CD4-positive, alpha-beta T cell (primary cell): ENCODE results near the gene ITPR3. TPM values are rescaled to one million over a fixed set of nuclear protein-coding genes. Genes with fewer than 3 reads are reported as not detected.

Experiments
- ATAC-seq: fragments of 200-7000 bp; cut with Tn5 transposase; one replicate; pipeline ENCODE4 v1.10.0; 2022; ENCODE audit warnings: mild to moderate bottlenecking; ENCODE audit not compliant: poor library complexity
- CTCF ChIA-PET: fragments of 350-600 bp; sonication (Branson Sonifier 250); formaldehyde crosslinking; loops from one replicate; lab custom pipeline; 2021; ENCODE audit warnings: antibody characterized with exemption, inconsistent platforms; lab: Charles Lee
- POLR2A ChIA-PET: fragments of 350-600 bp; sonication (Branson Sonifier 250); formaldehyde crosslinking; loops from one replicate; lab custom pipeline; 2021; ENCODE audit warnings: antibody characterized with exemption, inconsistent platforms; lab: Charles Lee
- DNase-seq, 14 experiments: peaks; one replicate each; pipeline ENCODE4 v3.0.0-alpha.2; 2013 to 2020; ENCODE audit warnings: mixed read lengths in 2 of 14
- H3K27ac ChIP-seq, 2 donors: one replicate each; pipeline versions ENCODE4 v1.5.1 to v1.7.0; 2013; ENCODE audit warnings: low read length in 2 of 2, low read depth in 1 of 2, mild to moderate bottlenecking in 1 of 2
- H3K27me3 ChIP-seq, 2 experiments: 1 replicate in 1 of 2; 2 replicates in 1 of 2; pipeline versions ENCODE4 v1.6.1 to v1.7.0; 2013; ENCODE audit warnings: low read length in 2 of 2, control low read depth in 1 of 2, mild to moderate bottlenecking in 1 of 2, moderate library complexity in 1 of 2; ENCODE audit not compliant: insufficient read depth in 2 of 2, control insufficient read depth in 1 of 2
- H3K36me3 ChIP-seq: one replicate; pipeline ENCODE4 v1.6.1; 2013; ENCODE audit warnings: low read length, control low read depth; ENCODE audit not compliant: insufficient read depth
- H3K4me1 ChIP-seq: one replicate; pipeline ENCODE4 v1.6.1; 2013; ENCODE audit warnings: low read length, control low read depth; ENCODE audit not compliant: insufficient read depth
- H3K4me3 ChIP-seq: one replicate; pipeline ENCODE4 v1.5.1; 2013; ENCODE audit warnings: mild to moderate bottlenecking, low read length, moderate library complexity
- H3K9me3 ChIP-seq, 2 experiments: 1 replicate in 1 of 2; 2 replicates in 1 of 2; pipeline versions ENCODE4 v1.6.1 to v1.7.0; 2013; ENCODE audit warnings: low read length in 2 of 2, mild to moderate bottlenecking in 2 of 2, control low read depth in 1 of 2, moderate library complexity in 1 of 2; ENCODE audit not compliant: control insufficient read depth in 1 of 2, insufficient read depth in 1 of 2
- H3K27ac Mint-ChIP-seq: one replicate; pipeline ENCODE4 v1.8.0; 2020; ENCODE audit warnings: mixed read lengths
- H3K27me3 Mint-ChIP-seq: one replicate; pipeline ENCODE4 v1.8.0; 2021; ENCODE audit warnings: mixed read lengths
- H3K36me3 Mint-ChIP-seq: one replicate; pipeline ENCODE4 v1.8.0; 2021; ENCODE audit warnings: low read depth, mixed read lengths
- H3K4me1 Mint-ChIP-seq: one replicate; pipeline ENCODE4 v1.8.0; 2021; ENCODE audit warnings: low read depth, mixed read lengths
- H3K4me3 Mint-ChIP-seq: one replicate; pipeline ENCODE4 v1.8.0; 2020; ENCODE audit warnings: mild to moderate bottlenecking, mixed read lengths
- H3K9me3 Mint-ChIP-seq: one replicate; pipeline ENCODE4 v1.8.0; 2020; ENCODE audit warnings: mixed read lengths
- CTCF ChIP-seq: fragments of 200-600 bp; IDR thresholded peaks from one replicate; pipeline ENCODE4 v1.8.0; 2022; ENCODE audit warnings: antibody characterized with exemption, mild to moderate bottlenecking
- intact Hi-C, 2 experiments: fragments of 100-400 bp; cut with DNase I in 1 of 2; cut with micrococcal nuclease in 1 of 2; formaldehyde crosslinking; loops; one replicate each; pipeline versions ENCODE4 v1.15.1 to v1.9.0; 2023 to 2025; cut with DNase I, micrococcal nuclease
- total RNA-seq, 174 experiments: library from RNA in 2 of 174; stranded (reverse) in 2 of 174; gene quantifications; one replicate each; pipeline ENCODE4 v1.2.3 and lab custom pipeline; 2021 to 2026

ITPR3 gene
- total RNA-seq, 2 experiments from 2014 or later = 44.5 to 45.5 TPM

- DNase-seq = peak in 1 of 14 experiments; percentile 24
- intact Hi-C loops = loop anchor here (2.0 to 10.0 kb wide), 3 partner anchors 45 to 303 kb away; partner anchors contain the start of genes B3GALT4 (in 1 of the 2), RPS18 (in 1 of the 2) and VPS52 (in 1 of the 2)
- Mint-ChIP-seq H3K27ac (peak overlapping the region; percentile 97), H3K4me1 (peaks cover 33% of the 10 kb centered on the region), H3K36me3 (peaks cover 61% of the 10 kb centered on the region), H3K9me3 (no peaks in the 10 kb centered on the region), H3K4me3 (peak overlapping the region; percentile 96), H3K27me3 (no peaks in the 10 kb centered on the region)
- Histone ChIP-seq H3K27me3 (no peaks in the 10 kb centered on the region), H3K4me1 (peaks cover 58% of the 10 kb centered on the region), H3K9me3 (no peaks in the 10 kb centered on the region), H3K27ac (peak overlapping the region; percentile 82 to 88), H3K4me3 (peak overlapping the region; percentile 99), H3K36me3 (peaks cover 44% of the 10 kb centered on the region)
- no peak for ATAC-seq
- no peak for TF ChIP-seq CTCF
- POLR2A ChIA-PET = interaction anchor here (0.6 to 2.5 kb wide), 10 partner anchors 8 to 329 kb away, joined by 3 to 47 read pairs (median 6); partner anchors contain the start of genes B3GALT4, CUTA, ITPR3 and LEMD2
- CTCF ChIA-PET = interaction anchor here (0.8 to 1.1 kb wide), 2 partner anchors 13 to 153 kb away, joined by 3 to 4 read pairs; no protein-coding TSS in a partner anchor
These were observed 43.0 kb upstream of the ITPR3 start for GRCh38 chr6:33578164-33578563.

- no peak for TF ChIP-seq CTCF
These were observed 42.5 kb upstream of the ITPR3 start for GRCh38 chr6:33578588-33579011.

GRCh38 chr6:33579828-33580714, 41.1 kb upstream of the ITPR3 start, which contains the start of gene BAK1:
BAK1 (minus strand) TSS chr6:33580276; CDS start chr6:33577604, 2,672 bp downstream.
- ChIA-PET CTCF (interaction anchor here (0.6 to 2.2 kb wide), 11 partner anchors 9 to 189 kb away, joined by 3 to 10 read pairs (median 5); partner anchors contain the start of genes ITPR3, KIFC1 and UQCC2), POLR2A (interaction anchor here (0.8 to 2.5 kb wide), 16 partner anchors 10 to 656 kb away, joined by 3 to 47 read pairs (median 6); partner anchors contain the start of genes CUTA, HMGA1, ITPR3 and LEMD2)
- H3K4me3 Mint-ChIP-seq = peak within 1 kb of the TSS; percentile 96
- peaks cover 45% of the 10 kb centered on the region for H3K36me3 Mint-ChIP-seq
- intact Hi-C loops = loop anchor here (1.0 to 10.0 kb wide), 6 partner anchors 9 to 575 kb away; partner anchors contain the start of genes B3GALT4 (in 1 of the 2), RPS18 (in 1 of the 2), VPS52 (in 1 of the 2) and ZBTB9 (in 1 of the 2)
- peaks cover 26% of the 10 kb centered on the region for H3K36me3 ChIP-seq
- H3K27ac ChIP-seq = peak within 1 kb of the TSS; percentile 82 to 88
- no peaks in the 10 kb centered on the region for H3K27me3 Mint-ChIP-seq
- DNase-seq (peak; percentile 64 to 92 (median 78)), ATAC-seq (peak; percentile 93)
- H3K27ac Mint-ChIP-seq = peak within 1 kb of the TSS; percentile 97
- no peaks in the 10 kb centered on the region for H3K27me3 ChIP-seq
- H3K4me1 Mint-ChIP-seq = peaks cover 44% of the 10 kb centered on the region
- peaks cover 0 to 3% of the 10 kb centered on the region in 2 experiments for H3K9me3 ChIP-seq
- TF ChIP-seq CTCF = peak; percentile 63
- H3K4me1 ChIP-seq = peaks cover 51% of the 10 kb centered on the region
- H3K9me3 Mint-ChIP-seq = no peaks in the 10 kb centered on the region
- peak within 1 kb of the TSS; percentile 99 for H3K4me3 ChIP-seq

More at GRCh38 chr6:33578588-33579011, 42.5 kb upstream of the ITPR3 start:
- Mint-ChIP-seq H3K27ac (peak overlapping the region; percentile 97), H3K4me1 (peaks cover 34% of the 10 kb centered on the region), H3K36me3 (peaks cover 60% of the 10 kb centered on the region), H3K27me3 (no peaks in the 10 kb centered on the region), H3K4me3 (peak overlapping the region; percentile 96), H3K9me3 (no peaks in the 10 kb centered on the region)
- peak overlapping the region; percentile 82 to 88 for H3K27ac ChIP-seq
- ChIA-PET POLR2A (interaction anchor here (0.6 to 2.5 kb wide), 13 partner anchors 8 to 607 kb away, joined by 3 to 47 read pairs (median 6); partner anchors contain the start of genes B3GALT4, CUTA, ITPR3 and LEMD2), CTCF (interaction anchor here (0.8 to 1.1 kb wide), 2 partner anchors 14 to 153 kb away, joined by 3 to 4 read pairs; no protein-coding TSS in a partner anchor)
- ATAC-seq (peak; percentile 40), DNase-seq (peak in 10 of 14 experiments; percentile 27 to 85 (median 46))
- H3K4me1 ChIP-seq = peaks cover 58% of the 10 kb centered on the region
- H3K27me3 ChIP-seq = no peaks in the 10 kb centered on the region
- peaks cover 41% of the 10 kb centered on the region for H3K36me3 ChIP-seq
- H3K9me3 ChIP-seq = no peaks in the 10 kb centered on the region
- peak overlapping the region; percentile 99 for H3K4me3 ChIP-seq
- intact Hi-C loops = loop anchor here (2.0 to 10.0 kb wide), 3 partner anchors 46 to 304 kb away; partner anchors contain the start of genes B3GALT4 (in 1 of the 2), RPS18 (in 1 of the 2) and VPS52 (in 1 of the 2)
